NCI-H446 treated with DMSO at 0.1 percent for 48 hours (cell line): ENCODE measurements around the gene ATG16L1.

Experiments used
- DNase-seq: peaks from one replicate; lab custom pipeline; 2025; lab: John Stamatoyannopoulos, UW

Gene ATG16L1

DNA sequence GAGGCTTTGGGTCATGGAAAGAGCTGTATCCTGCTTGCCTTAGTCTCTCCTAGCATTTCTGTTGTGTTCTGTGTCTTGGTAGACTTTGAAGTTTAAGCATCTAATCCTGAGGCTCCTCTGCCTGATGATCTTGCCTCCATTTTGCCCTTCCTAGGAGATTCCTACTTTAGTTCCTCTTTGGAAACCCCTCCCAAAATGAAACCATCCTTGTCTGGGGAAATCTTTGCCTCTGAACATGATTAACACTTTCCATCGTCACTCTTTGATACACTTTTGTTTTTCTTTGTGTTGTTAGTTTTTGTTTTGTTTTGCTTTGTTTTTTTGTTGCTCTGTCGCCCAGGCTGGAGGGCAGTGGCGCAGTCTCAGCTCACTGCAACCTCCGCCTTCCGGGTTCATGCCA, 9.2 kb downstream of the ATG16L1 start:
- DNase-seq: no peak

GRCh38 chr2:233261819-233262555, 10.5 kb downstream of the ATG16L1 start:
- no peak for DNase-seq

GRCh38 chr2:233262562-233262961, 11.1 kb downstream of the ATG16L1 start:
- DNase-seq: no peak

GRCh38 chr2:233263045-233263570, 11.6 kb downstream of the ATG16L1 start:
- no peak for DNase-seq

GRCh38 chr2:233264667-233265066, 13.2 kb downstream of the ATG16L1 start:
- DNase-seq: no peak

DNA sequence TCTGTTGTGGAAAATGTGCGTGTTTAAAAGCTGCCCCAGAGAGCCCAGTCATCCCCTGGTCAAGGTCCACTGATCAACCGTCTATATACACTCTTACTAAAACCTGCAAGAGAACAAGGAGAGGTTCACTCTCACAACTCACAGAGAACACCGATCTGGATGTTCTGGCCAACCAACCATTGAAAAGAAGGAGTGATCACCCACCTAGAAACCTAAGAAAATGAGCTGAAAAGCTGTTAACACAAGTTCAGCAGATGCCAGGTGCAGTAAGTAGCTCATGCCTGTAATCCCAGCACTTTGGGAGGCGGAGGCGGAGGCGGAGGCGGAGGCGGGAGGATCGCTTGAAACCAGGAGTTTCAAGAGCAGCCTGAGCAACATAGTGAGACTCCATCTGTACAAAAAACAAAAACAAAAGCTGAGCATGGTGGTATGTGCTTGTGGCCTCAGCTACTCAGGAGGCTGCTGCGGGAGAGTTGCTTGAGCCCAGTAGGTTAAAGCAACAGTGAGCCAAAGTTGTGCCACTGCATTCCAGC, 14.5 kb downstream of the ATG16L1 start:
- DNase-seq: no peak

DNA sequence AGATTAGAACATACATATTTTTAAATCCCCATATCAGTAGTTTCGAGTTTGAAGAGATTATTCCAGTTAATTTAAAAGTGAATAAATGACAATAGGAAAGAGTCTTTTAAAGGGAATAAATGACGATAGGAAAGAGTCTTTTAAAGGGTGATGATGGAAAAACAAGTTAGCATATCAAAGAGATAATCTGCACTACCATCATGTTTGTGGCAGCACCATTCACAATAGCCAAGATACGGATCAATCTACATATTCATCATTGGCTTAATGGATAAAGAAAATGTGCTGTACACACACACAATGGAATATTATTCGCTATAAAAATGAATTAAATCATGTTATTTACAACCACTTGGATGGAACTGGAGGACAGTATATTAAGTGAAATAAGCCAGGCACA, 15.0 kb downstream of the ATG16L1 start:
- no peak for DNase-seq

DNA sequence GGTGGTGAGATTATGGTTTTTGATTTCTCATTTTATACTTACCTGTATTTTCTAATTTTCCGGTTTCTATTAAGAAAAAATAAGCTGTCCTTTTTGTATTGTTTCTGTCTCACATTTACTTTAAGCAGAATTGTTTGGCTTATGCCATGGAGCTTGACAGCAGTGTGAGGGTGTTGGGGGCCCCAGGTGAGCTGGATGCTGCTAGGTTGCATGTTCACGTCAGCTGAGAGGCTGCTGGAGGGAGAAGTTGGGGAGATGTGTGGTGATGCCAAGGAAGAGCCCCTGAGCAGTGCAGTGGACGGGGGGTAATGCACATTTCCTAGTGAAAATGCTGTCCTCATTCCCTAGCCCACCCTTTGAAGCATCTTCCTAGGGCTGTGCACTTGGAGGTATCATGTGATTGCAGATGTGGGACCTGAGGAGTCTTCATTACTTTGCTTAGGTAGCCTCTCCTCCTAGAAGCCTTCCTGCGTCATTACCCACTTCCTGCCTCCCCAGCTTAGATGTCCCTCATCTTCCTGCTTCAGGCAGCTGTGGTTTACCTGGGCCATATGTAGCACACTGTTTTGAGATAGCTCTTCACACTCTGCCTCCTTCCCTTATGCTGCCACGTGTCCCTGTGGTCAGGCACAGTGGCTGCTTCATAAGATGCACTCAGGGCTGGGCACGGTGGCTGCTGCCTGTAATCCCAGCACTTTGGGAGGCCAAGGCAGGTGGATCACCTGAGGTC, 16.2 kb downstream of the ATG16L1 start:
- DNase-seq: no peak

GRCh38 chr2:233270366-233270765, 18.9 kb downstream of the ATG16L1 start:
- no peak for DNase-seq

DNA sequence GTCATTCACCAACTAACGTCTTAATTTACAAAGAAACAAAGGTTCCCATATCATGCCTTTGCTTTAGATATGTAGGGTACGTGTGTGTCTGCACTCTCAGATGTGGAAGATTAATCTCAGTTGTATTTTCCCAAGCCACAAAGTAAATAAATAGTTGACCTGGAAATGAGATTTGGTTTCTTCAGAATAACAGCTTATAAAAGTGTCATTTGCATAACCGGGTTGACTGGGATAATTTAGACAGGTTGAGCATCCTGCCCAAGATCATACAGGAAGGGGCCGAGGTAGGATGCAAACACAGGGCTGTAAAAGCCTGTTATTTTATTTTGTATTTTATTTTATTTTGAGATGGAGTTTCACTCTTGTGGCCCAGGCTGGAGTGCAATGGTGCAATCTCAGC, 19.5 kb downstream of the ATG16L1 start:
- DNase-seq: no peak

- no peak for DNase-seq
Measured at GRCh38 chr2:233271693-233272092, 20.2 kb downstream of the ATG16L1 start.

- DNase-seq: no peak
Measured at GRCh38 chr2:233273120-233273519, 21.6 kb downstream of the ATG16L1 start.

- DNase-seq: no peak
Measured at GRCh38 chr2:233275223-233275622, 23.8 kb downstream of the ATG16L1 start.

DNA sequence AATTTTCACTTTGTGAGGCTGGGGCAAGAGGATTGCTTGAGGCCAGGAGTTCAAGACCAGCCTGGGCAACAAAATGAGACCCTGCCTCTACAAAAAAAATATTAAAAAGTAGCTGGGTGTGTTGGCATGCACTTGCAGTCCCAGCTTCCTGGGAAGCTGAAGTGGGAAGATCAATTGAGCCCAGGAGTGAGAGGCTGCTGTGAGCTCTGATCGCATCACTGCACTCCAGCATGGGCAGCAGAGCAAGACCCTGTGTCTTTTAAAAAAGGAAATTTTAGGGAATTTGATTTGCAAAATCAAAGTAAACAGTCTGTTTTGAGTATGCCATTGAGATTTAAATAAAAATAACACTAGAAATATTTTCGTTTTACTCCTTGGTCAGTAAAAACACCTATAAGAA, 27.4 kb downstream of the ATG16L1 start:
- DNase-seq: no peak

GRCh38 chr2:233280114-233280693, 28.7 kb downstream of the ATG16L1 start:
- DNase-seq: no peak

DNA sequence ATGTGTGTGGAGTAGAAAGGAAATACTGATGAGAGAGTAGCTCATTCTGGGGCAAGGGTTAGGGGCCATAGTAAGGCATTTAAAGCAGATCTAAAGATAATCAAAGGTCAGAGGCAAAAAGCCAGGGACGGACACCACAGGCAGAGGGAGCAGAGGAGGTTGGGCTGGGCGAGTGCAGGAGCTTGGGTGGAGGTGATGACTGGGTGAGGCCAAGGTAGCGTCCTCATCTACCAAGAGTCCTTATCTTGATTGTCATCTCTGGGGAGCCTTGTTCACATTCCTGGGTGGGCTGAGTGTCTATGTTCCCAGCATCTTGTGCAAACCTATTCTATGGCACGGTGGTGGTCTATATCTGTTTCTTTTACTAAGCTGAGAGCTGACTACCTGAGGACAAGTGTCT, 30.1 kb downstream of the ATG16L1 start:
- DNase-seq: no peak

- DNase-seq: no peak
Measured at GRCh38 chr2:233281992-233282603, 30.6 kb downstream of the ATG16L1 start.

- DNase-seq: no peak
Measured at GRCh38 chr2:233285921-233286320, 34.4 kb downstream of the ATG16L1 start.

DNA sequence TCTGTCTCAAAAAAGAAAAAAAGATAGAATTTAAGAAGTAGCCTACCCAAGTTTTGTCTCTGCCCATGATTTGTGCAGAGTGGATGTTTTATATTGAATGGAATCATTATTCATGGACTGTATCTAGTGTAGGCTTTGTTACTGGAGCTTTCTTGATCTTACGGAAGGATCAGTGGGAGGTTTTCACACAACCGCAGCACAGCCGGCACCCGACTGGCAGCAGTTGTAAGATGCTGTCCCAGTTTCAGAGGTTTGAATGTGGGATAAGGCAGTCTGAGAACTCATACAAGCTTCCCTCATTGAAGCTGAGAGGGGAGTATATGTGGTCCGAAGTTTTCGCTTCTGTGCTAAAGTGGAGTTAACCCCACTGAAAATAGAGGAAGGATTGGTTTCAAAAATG, 36.4 kb downstream of the ATG16L1 start:
- no peak for DNase-seq

DNA sequence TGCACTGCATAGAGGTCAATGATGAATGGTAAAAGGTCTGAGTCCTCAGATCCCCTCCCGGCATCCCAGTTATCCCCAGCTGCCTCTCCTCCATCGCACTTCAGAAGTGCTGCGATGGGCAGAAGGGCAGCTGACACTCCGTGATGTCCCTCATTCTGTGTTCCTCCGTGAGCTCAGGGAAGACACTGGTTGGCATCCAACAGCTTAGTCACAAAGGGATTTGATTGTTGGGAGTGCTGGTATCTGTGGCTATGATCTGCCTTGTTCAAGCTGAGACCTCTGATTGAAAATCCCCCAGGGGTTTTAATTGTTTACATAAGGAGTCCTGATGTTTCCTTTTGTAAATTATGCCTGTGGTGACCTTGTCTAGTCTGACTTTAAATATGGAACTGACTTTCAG, 37.2 kb downstream of the ATG16L1 start:
- DNase-seq: no peak

- DNase-seq: no peak
Measured at GRCh38 chr2:233289648-233290047, 38.2 kb downstream of the ATG16L1 start.
